K562 (cell line): Measurements from ENCODE around the gene HNRNPF. TPM values are rescaled to one million over a fixed set of nuclear protein-coding genes. Genes with fewer than 3 reads are reported as not detected.

Experiments used
- ATAC-seq: fragments of 200-7000 bp; cut with Tn5 transposase; 3 replicates; pipeline ENCODE4 v1.9.1; 2020; ENCODE audit warnings: moderate library complexity
- BruUV-seq: library from RNA; stranded (reverse); fragments of 400-500 nt; replicated peaks from 2 replicates; lab custom pipeline; 2021; lab: Mats Ljungman, UMichigan
- CTCF ChIA-PET: fragments of 300-600 bp; formaldehyde crosslinking; extraction: SDS; loops from one replicate; lab custom pipeline; 2021; ENCODE audit warnings: low intra/inter-chr PET ratio; lab: Yijun Ruan, JAX
- POLR2A ChIA-PET: fragments of 300-600, 350-650 bp; sonication (Branson Sonifier 250); formaldehyde crosslinking; extraction: SDS; loops from one replicate; lab custom pipeline; 2021; ENCODE audit warnings: antibody characterized with exemption, inconsistent platforms; lab: Yijun Ruan, JAX
- DNase-seq, 4 experiments: peaks; one replicate each; pipeline versions ENCODE4 v3.0.0 to v3.0.0-alpha.2; 2011 to 2018; ENCODE audit warnings: low spot score in 3 of 4, mixed read lengths in 3 of 4; ENCODE audit errors: extremely low read depth in 1 of 4
- FAIRE-seq: peaks from 2 replicates; lab custom pipeline; 2011; peaks lifted over from hg19 to GRCh38; lab: Jason Lieb, UNC
- H2AFZ ChIP-seq: 2 replicates; pipeline ENCODE4 v1.6.0; 2011; ENCODE audit warnings: low read depth, low read length, control low read depth, inconsistent platforms
- H3K27ac ChIP-seq: fragments of 200-600 bp; 3 replicates; pipeline ENCODE4 v1.8.0; 2011; ENCODE audit warnings: low read depth, mild to moderate bottlenecking, control low read depth, inconsistent platforms, low read length, moderate library complexity, mixed read lengths; ENCODE audit errors: extremely low read depth
- H3K27me3 ChIP-seq, 2 experiments: fragments of 300-600 bp in 1 of 2; 2 replicates in 1 of 2; 3 replicates in 1 of 2; pipeline versions ENCODE4 v1.6.0 to v1.8.0; 2011; ENCODE audit warnings: inconsistent platforms in 2 of 2, low read length in 2 of 2, mild to moderate bottlenecking in 1 of 2, mixed read lengths in 1 of 2, moderate library complexity in 1 of 2; ENCODE audit not compliant: control insufficient read depth in 2 of 2, insufficient read depth in 2 of 2
- H3K36me3 ChIP-seq: fragments of 300-600 bp; 3 replicates; pipeline ENCODE4 v1.8.0; 2011; ENCODE audit warnings: mild to moderate bottlenecking, low read length, inconsistent platforms; ENCODE audit not compliant: control insufficient read depth, insufficient read depth
- H3K4me1 ChIP-seq, 2 experiments: fragments of 200-600 bp in 1 of 2; replicated peaks in 1 of 2; 2 replicates in 1 of 2; 3 replicates in 1 of 2; pipeline versions ENCODE4 v1.5.1 to v1.8.0; 2011; ENCODE audit warnings: inconsistent platforms in 2 of 2, low read length in 2 of 2, mild to moderate bottlenecking in 1 of 2, mixed read lengths in 1 of 2, moderate library complexity in 1 of 2; ENCODE audit not compliant: control insufficient read depth in 2 of 2, insufficient read depth in 2 of 2
- H3K4me2 ChIP-seq: 2 replicates; pipeline ENCODE4 v1.6.1; 2011; ENCODE audit warnings: low read length, control low read depth, inconsistent platforms, mixed read lengths; ENCODE audit not compliant: insufficient read depth
- H3K4me3 ChIP-seq: fragments of 200-600 bp; sonication (generic), shearing (Covaris generic); 2 replicates; pipeline ENCODE4 v1.5.1; 2016; ENCODE audit warnings: control low read depth, inconsistent platforms
- H3K79me2 ChIP-seq: fragments of 200-600 bp; 3 replicates; pipeline ENCODE4 v1.8.0; 2011; ENCODE audit warnings: low read length, inconsistent platforms; ENCODE audit not compliant: control insufficient read depth, insufficient read depth
- H3K9ac ChIP-seq, 2 experiments: 2 replicates each; pipeline versions ENCODE4 v1.6.0 to v1.6.1; 2011; ENCODE audit warnings: low read depth in 2 of 2, low read length in 2 of 2, control low read depth in 1 of 2, inconsistent platforms in 1 of 2, mild to moderate bottlenecking in 1 of 2, mixed read lengths in 1 of 2; ENCODE audit not compliant: insufficient read depth in 1 of 2
- H3K9me1 ChIP-seq: one replicate; pipeline ENCODE4 v1.6.0; 2011; ENCODE audit warnings: inconsistent platforms, mild to moderate bottlenecking, low read length, moderate library complexity; ENCODE audit not compliant: control insufficient read depth, insufficient read depth
- H3K9me3 ChIP-seq: replicated peaks from 2 replicates; pipeline ENCODE4 v1.5.1; 2011; ENCODE audit warnings: low read depth, low read length, inconsistent platforms; ENCODE audit not compliant: control insufficient read depth, insufficient read depth
- H4K20me1 ChIP-seq: replicated peaks from 2 replicates; pipeline ENCODE4 v1.6.1; 2011; ENCODE audit warnings: low read length, inconsistent platforms, mixed read lengths; ENCODE audit not compliant: control insufficient read depth, insufficient read depth
- CEBPG ChIP-seq, 3 experiments: fragments of 200-800 bp in 1 of 3; sonication (Bioruptor generic) in 1 of 3; sonication (generic) in 1 of 3; formaldehyde crosslinking in 1 of 3; IDR thresholded peaks in 2 of 3; conservative IDR thresholded peaks in 1 of 3; 2 replicates each; pipeline versions ENCODE4 v1.6.1 to v1.8.0; 2016 to 2022; ENCODE audit warnings: missing compliant biosample characterization in 2 of 3, missing genetic modification characterization in 2 of 3, mild to moderate bottlenecking in 1 of 3, missing genetic modification reagents in 1 of 3
- FOXM1 ChIP-seq, 2 experiments: fragments of 450-650 bp in 1 of 2; sonication (generic) in 1 of 2; formaldehyde crosslinking in 1 of 2; IDR thresholded peaks; 2 replicates each; pipeline versions ENCODE4 v1.6.1 to v1.9.0; 2017 to 2022; ENCODE audit warnings: low read depth in 2 of 2, mild to moderate bottlenecking in 2 of 2, missing genetic modification reagents in 1 of 2, moderate library complexity in 1 of 2
- HBP1 ChIP-seq: fragments of 450-650 bp; formaldehyde crosslinking; IDR thresholded peaks from 2 replicates; pipeline ENCODE4 v1.4.0; 2022; ENCODE audit warnings: missing genetic modification characterization
- HLTF ChIP-seq: fragments of 450-650 bp; IDR thresholded peaks from 2 replicates; pipeline ENCODE4 v1.6.1; 2016
- NEUROD1 ChIP-seq: fragments of 150-350 bp; IDR thresholded peaks from 2 replicates; pipeline ENCODE4 v1.6.1; 2014; ENCODE audit warnings: borderline replicate concordance, low read length, low read depth; ENCODE audit not compliant: partially characterized antibody
- PHF8 ChIP-seq: fragments of 200-600 bp; sonication (generic); IDR thresholded peaks from 2 replicates; pipeline ENCODE4 v1.6.1; 2012; ENCODE audit warnings: mixed run types, mild to moderate bottlenecking, inconsistent platforms, low read length, moderate library complexity, borderline replicate concordance
- POLR2AphosphoS5 ChIP-seq: IDR thresholded peaks from 2 replicates; pipeline ENCODE4 v1.6.1; 2011; ENCODE audit warnings: mild to moderate bottlenecking, low read depth, low read length, moderate library complexity; ENCODE audit not compliant: control insufficient read depth, insufficient read depth
- RCOR1 ChIP-seq, 2 experiments: IDR thresholded peaks; 2 replicates each; pipeline ENCODE4 v1.6.1; 2012; ENCODE audit warnings: low read depth in 2 of 2, low read length in 2 of 2, borderline replicate concordance in 1 of 2, improper control_type of control experiment in 1 of 2
- SMARCA4 ChIP-seq: fragments of 450-650 bp; IDR thresholded peaks from 2 replicates; pipeline ENCODE4 v1.6.1; 2016
- TCFL5 ChIP-seq: fragments of 250-450 bp; sonication (Bioruptor Pico); conservative IDR thresholded peaks from 2 replicates; pipeline ENCODE4 v1.6.1; 2021; ENCODE audit warnings: mild to moderate bottlenecking, moderate library complexity, matching md5 sums
- TRIM24 ChIP-seq, 2 experiments: fragments of 450-650 bp; IDR thresholded peaks; 2 replicates each; pipeline ENCODE4 v1.6.1; 2016
- ZNF143 ChIP-seq: sonication (generic); formaldehyde crosslinking; IDR thresholded peaks from 2 replicates; pipeline ENCODE4 v1.9.0; 2022; ENCODE audit warnings: mild to moderate bottlenecking, missing genetic modification reagents
- ZNF274 ChIP-seq: IDR thresholded peaks from 2 replicates; pipeline ENCODE4 v1.6.1; 2011; ENCODE audit warnings: low read depth, mild to moderate bottlenecking, low read length, moderate library complexity, borderline replicate concordance
- ZNF583 ChIP-seq: fragments of 250-450 bp; sonication (Bioruptor Pico); IDR thresholded peaks from 2 replicates; pipeline ENCODE4 v1.4.0; 2020
- ZNF766 ChIP-seq: fragments of 200-800 bp; sonication (Bioruptor generic); conservative IDR thresholded peaks from 2 replicates; pipeline ENCODE4 v1.6.1; 2016; ENCODE audit warnings: missing genetic modification characterization, missing compliant biosample characterization
- ZNF830 ChIP-seq: fragments of 250-450 bp; sonication (Bioruptor Pico); IDR thresholded peaks from 2 replicates; pipeline ENCODE4 v1.5.0; 2021; ENCODE audit warnings: mild to moderate bottlenecking
- WGBS: fragments of 100-300 bp; shearing (Covaris generic); methylation state at CpG from one replicate; pipeline ENCODE4 v1.1.6; 2016; ENCODE audit warnings: low coverage, mixed read lengths; ENCODE audit not compliant: insufficient coverage; ENCODE audit errors: missing lambda C conversion rate; 5-methylcytosine and 5-hydroxymethylcytosine counted together
- in situ Hi-C: fragments of 300-500 bp; cut with MboI; formaldehyde crosslinking; loops from 4 replicates; pipeline ENCODE4 v1.15.0; 2018; ENCODE audit warnings: inconsistent platforms, mixed read lengths
- intact Hi-C: fragments of 100-400 bp; cut with micrococcal nuclease; formaldehyde crosslinking; loops from 2 replicates; pipeline ENCODE4 v1.14.2; 2022
- polyA plus RNA-seq, 8 experiments: library from polyadenylated mRNA; depleted of rRNA in 4 of 8; stranded (reverse) in 5 of 8; unstranded in 3 of 8; fragments of >200 nt; fragmentation: Nextera tagmentation in 2 of 8; fragmentation: Illumina TruSeq in 1 of 8; extraction: Ambion mirVana in 2 of 8; extraction: Trizol in 1 of 8; gene quantifications; 2 replicates each; pipeline versions ENCODE4 v1.2.1 to v1.2.3, GENCODE V29; 2011 to 2014; ENCODE audit warnings: inconsistent platforms in 1 of 8, missing spikeins in 1 of 8
- total RNA-seq, 7 experiments: library from RNA; depleted of rRNA in 6 of 7; stranded (reverse); fragments of >200 nt in 6 of 7; fragmentation: Illumina TruSeq in 2 of 7; extraction: Trizol in 2 of 7; gene quantifications; 2 replicates each; pipeline versions ENCODE4 v1.2.1 to v1.2.3, GENCODE V29; 2011 to 2021; ENCODE audit warnings: low replicate concordance in 1 of 7

HNRNPF gene
- total and polyA plus RNA-seq, 9 of the 15 experiments (the other 6 are each of a cell fraction or from before 2014, with no cell fraction given) = 192 to 489 (median 416) TPM

GRCh38 chr10:43409385-43410109 lies 561 bp upstream of the HNRNPF start:
- FAIRE-seq = no peak
- H3K4me2 ChIP-seq = peak overlapping the region; percentile 87
- CTCF ChIA-PET = no interaction called here
- H3K9me3 ChIP-seq = no peaks in the 10 kb centered on the region
- H3K9ac ChIP-seq = peak overlapping the region; percentile 83 to 94
- no peak for DNase-seq
- H2AFZ ChIP-seq = peak overlapping the region; percentile 86
- H3K4me1 ChIP-seq = peaks cover 4 to 42% of the 10 kb centered on the region in 2 experiments; a peak in 4 of 5 replicates
- TSS peak; percentile 84 for BruUV-seq
- in situ Hi-C loops = no loop called here
- H3K79me2 ChIP-seq = peaks cover 52% of the 10 kb centered on the region
- peaks cover 14% of the 10 kb centered on the region; the same call in 2 of the 3 replicates for H3K36me3 ChIP-seq
- intact Hi-C loops = loop anchor here (1.0 to 10.0 kb wide), 2 partner anchors 9 to 765 kb away; no protein-coding TSS in a partner anchor
- H3K27ac ChIP-seq = peak overlapping the region; percentile 91
- POLR2A ChIA-PET = interaction anchor here (0.6 to 1.7 kb wide), 10 partner anchors 9 to 841 kb away, joined by 3 to 13 read pairs (median 4); no protein-coding TSS in a partner anchor
- 53% methylated on average over 35 of the region's 46 CpGs for whole genome bisulfite sequencing
- no peaks in the 10 kb centered on the region for H3K9me1 ChIP-seq
- peaks cover 16% of the 10 kb centered on the region for H4K20me1 ChIP-seq
- ATAC-seq = no peak
- H3K27me3 ChIP-seq = no peaks in the 10 kb centered on the region
- peak overlapping the region; percentile 82 for H3K4me3 ChIP-seq
- TF ChIP-seq HBP1 (peak; percentile 48; the same call in 1 of the 2 replicates), SMARCA4 (peak; percentile 63), TRIM24 (IDR thresholded peaks at IDR 0.05) (peak in 1 of 2 experiments; percentile 41; a peak in 1 of 4 replicates), PHF8 (peak; percentile 45; the same call in 1 of the 2 replicates), ZNF274 (no peak), ZNF143 (CRISPR knock-in tag) (no peak), ZNF583 (CRISPR knock-in tag) (0 out of 2 replicates have a peak, but pooled peaks have one; percentile 56), NEUROD1 (peak; percentile 2), HLTF (0 out of 2 replicates have a peak, but pooled peaks have one; percentile 53), POLR2AphosphoS5 (0 out of 2 replicates have a peak, but pooled peaks have one; percentile 1), RCOR1 (IDR thresholded peaks at IDR 0.05; ENCODE audit: borderline replicate concordance in 1 of 2, low read depth in 2 of 2, low read length in 2 of 2) (peak in 1 of 2 experiments; percentile 49; a peak in 2 of 4 replicates), FOXM1 (IDR thresholded peaks at IDR 0.05; ENCODE audit: low read depth) (no peak), FOXM1 (CRISPR knock-in tag; IDR thresholded peaks at IDR 0.05; ENCODE audit: low read depth) (0 out of 2 replicates have a peak, but pooled peaks have one; percentile 7), CEBPG (CRISPR knock-in tag; IDR thresholded peaks at IDR 0.05) (no peak), CEBPG (tag; conservative IDR thresholded peaks at IDR 0.05 in 1 of 2, IDR thresholded peaks at IDR 0.05 in 1 of 2) (0 out of 4 replicates have a peak, but pooled peaks of 1 of the 2 experiments have one; percentile 11), ZNF830 (CRISPR knock-in tag) (no peak), ZNF766 (CRISPR knock-in tag) (no peak), TCFL5 (no peak)
